GM18519 (cell line): ENCODE measurements around the gene TNFSF13B.
"Not testable (repeated sequence)": the region's sequence is repeated elsewhere in the genome, so short reads cannot be mapped to it uniquely, and the experiment has no call there.

ENCODE experiments used
- ATAC-seq: cut with Tn5 transposase; IDR thresholded peaks from one replicate; pipeline ENCODE4 v1.9.1; 2021; ENCODE audit warnings: mild to moderate bottlenecking, moderate library complexity; ENCODE audit not compliant: unreplicated experiment, low FRiP score

The TNFSF13B gene, protein sequence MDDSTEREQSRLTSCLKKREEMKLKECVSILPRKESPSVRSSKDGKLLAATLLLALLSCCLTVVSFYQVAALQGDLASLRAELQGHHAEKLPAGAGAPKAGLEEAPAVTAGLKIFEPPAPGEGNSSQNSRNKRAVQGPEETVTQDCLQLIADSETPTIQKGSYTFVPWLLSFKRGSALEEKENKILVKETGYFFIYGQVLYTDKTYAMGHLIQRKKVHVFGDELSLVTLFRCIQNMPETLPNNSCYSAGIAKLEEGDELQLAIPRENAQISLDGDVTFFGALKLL

DNA sequence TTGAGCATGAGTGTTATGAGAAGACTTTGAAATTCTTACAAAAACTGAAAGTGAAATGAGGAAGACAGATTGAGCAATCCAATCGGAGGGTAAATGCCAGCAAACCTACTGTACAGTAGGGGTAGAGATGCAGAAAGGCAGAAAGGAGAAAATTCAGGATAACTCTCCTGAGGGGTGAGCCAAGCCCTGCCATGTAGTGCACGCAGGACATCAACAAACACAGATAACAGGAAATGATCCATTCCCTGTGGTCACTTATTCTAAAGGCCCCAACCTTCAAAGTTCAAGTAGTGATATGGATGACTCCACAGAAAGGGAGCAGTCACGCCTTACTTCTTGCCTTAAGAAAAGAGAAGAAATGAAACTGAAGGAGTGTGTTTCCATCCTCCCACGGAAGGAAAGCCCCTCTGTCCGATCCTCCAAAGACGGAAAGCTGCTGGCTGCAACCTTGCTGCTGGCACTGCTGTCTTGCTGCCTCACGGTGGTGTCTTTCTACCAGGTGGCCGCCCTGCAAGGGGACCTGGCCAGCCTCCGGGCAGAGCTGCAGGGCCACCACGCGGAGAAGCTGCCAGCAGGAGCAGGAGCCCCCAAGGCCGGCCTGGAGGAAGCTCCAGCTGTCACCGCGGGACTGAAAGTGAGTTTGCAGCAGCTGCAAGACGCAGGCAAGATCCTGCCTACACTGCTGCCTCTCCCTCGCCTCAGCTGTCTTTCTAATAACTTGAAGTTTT lies at the start of gene TNFSF13B:
TNFSF13B (plus strand) TSS at position 118 of the 728 bp plus-strand sequence; CDS start at position 296, 178 bp downstream.
- peak; percentile 66 for ATAC-seq

DNA sequence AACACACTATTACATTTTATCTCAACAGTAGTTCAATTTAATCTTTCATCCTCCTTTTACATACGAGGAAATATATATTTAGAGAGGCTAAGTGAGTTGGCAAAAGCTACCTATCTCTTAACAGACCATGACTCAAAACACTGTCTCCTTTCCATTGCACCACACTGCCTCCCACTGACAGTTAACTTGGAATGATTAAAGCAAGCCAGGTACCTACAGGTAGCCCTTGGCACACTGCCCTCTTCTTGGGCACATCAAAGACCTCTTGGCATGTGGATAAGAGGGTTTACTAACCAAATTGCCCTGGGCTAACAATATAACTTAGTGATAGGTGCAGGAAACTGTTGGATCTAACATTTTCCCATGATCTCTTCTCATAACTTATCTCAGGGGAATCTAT lies 49.5 kb upstream of the TNFSF13B start:
- ATAC-seq, result no peak

DNA sequence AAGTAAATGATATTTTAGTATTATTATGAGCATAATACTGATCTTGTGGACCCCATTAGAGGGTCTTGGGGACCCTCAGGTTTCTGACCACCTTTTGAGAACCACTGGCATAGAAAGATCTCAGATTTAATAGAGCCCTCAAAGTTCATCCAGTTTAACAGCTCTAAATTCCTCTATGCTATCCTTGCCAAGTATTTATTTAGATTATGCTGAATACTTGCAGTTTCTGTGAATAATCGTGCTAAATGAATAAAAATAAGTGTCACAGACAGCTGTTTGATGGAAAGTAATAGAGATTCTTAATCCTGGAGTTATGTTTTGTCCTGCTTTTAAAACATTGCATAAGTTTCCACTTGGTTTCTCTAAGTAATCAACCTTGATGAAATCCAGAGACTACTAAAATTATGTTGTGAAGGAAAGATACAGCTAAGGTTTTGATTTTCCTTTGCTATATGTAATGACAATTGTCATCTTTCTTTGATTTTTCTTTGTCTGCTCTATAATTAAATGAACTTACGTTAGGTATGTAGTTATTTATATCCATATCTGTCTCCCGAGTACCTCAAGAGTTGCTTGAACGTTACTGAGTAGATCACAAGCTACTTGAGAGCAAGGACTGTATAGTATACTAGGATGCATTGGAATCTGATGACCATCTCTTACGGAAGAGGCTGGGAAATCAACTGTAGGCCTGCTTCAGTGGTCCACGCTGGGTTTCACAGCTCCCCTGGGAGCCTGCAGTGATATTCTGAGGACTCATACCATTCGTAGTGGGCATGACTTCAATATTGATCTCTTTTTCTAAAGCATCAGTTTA lies 45.6 kb upstream of the TNFSF13B start:
- ATAC-seq, result no peak

DNA sequence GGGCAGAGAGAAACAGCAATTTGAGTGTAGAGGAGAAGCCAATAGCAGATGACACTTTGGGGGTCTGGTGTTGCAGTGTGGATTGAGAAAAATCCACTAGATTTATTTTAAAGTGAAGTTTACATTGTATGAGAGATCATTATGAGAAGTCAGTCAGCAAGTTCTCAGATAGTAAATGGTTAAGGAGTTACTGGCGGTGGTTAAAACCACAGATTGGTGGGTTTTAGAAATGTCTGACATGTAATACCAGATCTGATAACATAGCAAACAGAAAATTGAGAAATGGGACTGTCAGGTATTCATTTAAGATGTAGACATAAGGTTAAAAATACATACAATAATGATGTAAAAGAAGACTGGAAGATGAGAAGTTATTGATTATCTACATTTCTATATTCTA lies 44.1 kb upstream of the TNFSF13B start:
- peak; percentile 45 for ATAC-seq

DNA sequence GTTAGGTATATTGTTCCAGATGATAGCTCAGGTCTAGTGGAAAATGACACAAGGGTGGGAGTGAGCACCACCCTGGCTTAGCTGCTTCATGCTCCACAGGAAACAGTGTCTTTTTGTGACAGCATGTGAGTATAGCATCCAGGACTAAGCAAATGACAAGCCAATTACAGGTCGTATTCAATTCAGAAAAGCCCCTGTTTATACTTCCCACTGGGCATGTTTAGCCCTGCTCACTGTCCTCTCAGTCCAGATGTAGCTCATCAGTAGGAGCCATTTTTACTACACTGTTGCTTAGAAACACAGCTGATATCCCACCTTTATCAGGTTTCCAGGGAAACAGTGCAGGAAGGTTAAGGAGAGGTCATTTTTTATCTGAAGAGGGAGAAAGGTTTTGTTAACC lies 43.3 kb upstream of the TNFSF13B start:
- ATAC-seq, result peak; percentile 37

DNA sequence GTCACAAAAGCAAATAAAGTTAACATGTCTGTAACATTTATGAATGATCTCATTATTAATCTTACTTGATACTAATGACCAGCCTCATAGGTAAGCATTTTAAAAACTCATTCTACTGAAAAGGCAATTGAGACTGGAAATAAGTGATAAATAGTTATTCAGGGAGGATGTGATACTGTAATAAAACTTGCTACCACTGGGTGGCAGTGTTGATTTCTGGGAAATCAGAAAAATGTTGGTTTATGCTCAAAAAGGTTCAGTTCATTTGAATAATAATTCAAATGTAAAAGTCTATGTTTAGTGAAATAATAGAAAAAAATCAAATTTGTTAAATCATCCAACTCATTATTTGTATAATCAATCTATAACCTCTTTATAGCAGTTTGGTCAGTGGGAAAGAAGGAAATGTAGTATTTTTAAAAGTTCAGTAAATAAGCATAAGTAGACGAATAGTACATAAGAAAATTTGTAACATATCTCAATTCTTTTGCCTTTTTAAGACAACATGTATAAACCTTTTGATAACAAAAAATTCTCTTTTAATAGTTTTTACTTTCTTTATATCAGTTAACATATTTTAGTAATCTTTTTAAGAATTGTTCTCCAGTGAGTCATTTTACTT lies 41.8 kb upstream of the TNFSF13B start:
- peak; percentile 34 for ATAC-seq

DNA sequence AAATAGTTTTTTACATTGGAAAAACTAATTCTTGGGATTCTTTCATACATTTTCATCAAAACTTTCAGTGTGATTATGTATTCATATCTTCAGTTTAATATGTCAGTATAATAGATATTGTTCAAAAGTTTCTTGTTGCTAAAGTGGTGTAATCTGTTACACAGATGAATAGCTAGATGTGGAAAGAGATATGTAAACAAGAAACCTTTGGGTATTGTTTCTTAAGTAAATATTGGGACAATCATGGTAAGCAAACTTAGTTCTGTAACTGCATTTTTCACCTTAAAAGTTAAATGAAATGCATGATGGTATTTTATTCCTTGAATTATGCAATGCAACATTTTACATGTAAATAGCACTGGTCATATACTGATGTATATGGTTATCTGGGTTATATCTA lies 39.1 kb upstream of the TNFSF13B start:
- no peak for ATAC-seq

DNA sequence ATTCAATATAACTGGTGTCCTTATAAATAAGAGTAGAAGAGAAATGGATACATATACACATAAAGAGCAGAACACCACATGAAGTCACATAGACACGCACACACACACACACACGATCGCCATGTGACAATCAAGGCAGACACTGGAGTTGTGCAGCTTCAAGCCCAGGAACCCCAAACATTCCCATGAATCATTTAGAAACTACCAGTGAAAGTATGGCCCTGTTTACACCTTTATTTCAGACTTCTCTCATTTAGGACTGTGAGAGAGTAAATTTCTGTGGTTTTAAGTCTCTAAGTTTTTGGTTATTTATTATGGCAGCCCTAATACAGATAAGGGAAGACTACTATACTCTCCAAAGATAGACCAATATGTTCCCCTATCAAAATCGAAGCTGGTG lies 20.4 kb upstream of the TNFSF13B start:
- peak; percentile 56 for ATAC-seq

DNA sequence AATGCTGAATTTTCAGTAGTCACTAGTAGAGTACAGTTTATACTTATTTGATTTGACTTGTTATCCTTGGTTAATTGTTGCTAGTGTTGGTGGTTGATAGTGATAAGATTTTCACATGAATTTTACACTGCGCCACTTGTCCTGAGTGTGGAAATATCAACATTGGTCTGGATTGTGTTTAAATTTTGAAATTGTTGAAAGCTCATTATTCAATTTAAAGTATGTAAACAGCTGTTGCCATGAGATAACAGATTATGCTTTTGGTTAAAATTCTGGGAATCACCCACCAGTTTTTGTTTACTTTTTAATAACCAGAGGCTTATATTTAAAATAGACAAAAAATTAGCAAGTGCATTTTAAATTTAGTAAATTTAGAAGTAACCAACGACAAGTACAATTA lies 12.3 kb upstream of the TNFSF13B start:
- ATAC-seq, result no peak

DNA sequence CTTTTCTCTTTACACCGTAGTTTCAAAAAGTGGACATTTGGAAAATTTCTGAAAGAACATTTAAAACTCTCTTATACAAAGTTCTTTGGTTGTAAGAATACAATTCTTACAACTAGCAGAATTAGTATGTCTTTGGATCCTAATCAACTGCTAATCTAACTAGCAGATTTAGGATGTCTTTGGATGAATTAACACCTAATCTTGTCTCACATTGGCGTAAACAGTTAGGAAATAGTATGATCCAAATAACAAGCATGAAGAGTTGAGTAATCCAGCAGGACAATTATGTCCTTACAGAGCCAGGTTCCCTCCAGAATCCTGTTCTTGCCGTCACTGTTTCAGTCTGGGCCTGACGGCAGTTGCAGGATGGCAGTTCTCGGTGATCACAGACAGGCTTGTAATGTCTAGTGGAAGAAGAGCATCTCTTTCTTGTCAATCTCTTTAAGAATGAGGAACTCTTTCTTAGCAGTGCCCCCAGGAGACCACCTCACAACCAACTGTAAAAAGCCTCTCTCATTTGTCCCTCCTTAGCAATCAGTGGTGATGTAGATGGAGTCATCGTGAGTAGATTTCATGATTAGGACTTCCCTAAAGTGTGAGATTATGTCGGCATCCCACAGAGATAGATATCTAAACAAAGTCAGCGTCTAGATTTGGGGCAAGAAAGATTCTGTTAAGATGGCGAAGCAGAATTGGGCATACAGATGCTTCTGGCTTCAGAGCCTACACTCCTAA lies 5.7 kb upstream of the TNFSF13B start:
- no peak for ATAC-seq

DNA sequence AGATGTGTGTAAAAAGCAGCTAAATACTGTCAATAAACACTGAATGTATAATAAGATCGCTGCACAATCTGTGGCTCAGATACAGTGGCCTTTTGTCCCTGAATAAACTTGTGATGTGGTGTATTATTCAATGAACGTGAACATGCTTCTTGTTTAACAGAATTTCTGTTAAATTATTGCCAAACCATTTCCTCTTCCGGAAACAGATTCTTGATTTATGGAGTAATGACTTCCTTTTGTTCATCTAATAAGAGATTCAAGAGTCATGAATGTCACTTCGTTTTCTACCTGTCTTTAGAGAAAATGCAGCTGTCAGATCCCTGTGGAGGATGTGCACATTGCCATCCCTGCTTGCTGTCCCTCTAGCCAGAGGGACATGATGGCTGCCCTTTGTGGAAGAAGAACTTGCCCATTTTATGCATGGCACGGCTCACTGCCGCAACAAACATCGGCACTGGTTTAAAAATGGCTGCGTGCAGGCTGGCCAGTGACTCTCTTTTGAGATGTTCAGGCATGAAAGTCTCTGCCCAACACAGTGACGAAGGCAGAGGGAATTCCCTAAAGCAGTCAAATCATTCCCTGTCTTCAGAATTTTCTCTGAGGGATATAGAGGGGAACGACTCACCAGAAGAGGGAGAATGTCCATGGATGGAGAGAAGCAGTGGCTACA lies 3.1 kb upstream of the TNFSF13B start:
- no peak for ATAC-seq

DNA sequence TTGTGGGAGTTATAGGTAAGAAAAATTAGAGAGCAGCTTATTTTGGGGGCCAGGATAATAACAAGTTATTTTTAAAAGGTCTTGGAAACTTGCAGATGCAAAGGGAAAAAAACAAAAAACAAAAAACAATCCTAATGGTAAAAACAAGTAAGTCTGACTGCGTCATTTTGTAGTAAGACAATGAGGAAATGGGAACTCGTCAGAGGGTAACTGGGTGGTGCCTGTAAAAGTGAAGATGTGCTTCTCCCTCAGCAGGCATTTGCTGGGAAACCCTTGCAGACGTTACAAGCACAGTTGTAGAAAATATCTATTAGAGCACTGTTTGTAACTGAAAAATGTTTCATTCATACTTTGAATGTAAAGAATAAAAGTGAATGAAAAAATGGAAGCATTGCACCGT lies 2.2 kb upstream of the TNFSF13B start:
- ATAC-seq, result no peak

DNA sequence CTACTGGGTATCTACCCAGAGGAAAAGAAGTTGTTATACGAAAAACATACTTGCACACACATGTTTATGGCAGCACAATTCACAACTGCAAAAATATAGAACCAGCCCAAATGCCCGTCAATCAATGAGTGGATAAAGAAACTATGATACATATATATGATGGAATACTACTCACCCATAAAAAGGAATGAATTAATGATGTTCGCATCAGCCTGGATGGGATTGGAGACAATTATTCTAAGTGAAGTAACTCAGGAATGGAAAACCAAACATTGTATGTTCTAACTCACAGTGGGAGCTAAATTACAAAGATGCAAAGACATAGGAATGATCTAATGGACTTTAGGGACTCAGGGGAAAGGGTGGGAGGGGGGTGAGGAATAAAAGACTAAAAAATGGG lies 1.7 kb upstream of the TNFSF13B start:
- not testable (repeated sequence) for ATAC-seq

DNA sequence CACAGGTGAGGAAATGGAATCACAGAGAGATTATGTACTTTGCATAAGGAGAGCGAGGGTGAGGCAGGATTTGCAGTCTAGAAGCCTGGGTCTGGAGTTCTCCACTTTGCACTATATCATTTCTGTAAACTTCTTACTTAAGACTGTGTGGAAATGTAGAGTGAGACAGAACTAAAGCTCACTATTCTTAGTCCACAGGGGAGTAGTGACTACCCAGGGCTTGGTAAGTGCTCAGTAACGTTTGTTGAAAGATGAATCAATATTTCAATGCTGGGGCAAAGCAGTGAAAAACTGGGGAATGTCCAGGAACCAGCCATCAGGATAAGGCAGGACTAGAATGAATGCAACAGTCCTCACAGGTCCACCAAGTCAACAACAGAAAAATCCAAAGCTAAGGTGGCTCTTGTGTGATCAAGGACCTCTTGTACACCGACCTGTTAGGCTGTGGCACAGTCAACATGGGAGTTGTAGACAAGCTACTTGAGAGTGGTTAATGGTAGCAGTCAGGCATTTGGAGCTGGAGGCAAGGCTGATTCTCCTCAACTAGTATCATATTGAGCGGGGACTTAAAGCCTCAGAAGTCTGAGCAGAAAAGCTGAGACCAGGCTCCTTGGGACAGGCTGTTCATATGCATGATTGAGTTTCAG lies 929 bp upstream of the TNFSF13B start:
- ATAC-seq, result no peak

DNA sequence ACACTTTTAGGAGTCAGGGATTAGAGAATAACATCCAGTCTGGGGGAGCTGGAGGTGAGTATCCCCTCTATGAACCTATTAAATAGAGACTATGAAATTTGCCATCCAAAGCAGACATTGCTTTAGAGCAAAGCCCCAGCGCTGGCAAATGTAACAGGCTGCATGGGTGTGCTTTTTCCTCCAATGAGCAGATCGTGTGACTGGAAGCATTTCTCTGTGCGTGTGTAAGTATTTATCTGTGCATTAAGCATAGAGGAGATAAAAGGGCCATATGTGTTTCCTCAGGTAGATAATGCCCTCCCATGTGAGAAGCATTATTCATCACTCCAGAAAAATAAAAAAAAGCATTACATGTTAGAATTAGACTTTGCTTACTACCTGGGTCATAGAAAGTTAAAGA lies 924 bp downstream of the TNFSF13B start:
- no peak for ATAC-seq

DNA sequence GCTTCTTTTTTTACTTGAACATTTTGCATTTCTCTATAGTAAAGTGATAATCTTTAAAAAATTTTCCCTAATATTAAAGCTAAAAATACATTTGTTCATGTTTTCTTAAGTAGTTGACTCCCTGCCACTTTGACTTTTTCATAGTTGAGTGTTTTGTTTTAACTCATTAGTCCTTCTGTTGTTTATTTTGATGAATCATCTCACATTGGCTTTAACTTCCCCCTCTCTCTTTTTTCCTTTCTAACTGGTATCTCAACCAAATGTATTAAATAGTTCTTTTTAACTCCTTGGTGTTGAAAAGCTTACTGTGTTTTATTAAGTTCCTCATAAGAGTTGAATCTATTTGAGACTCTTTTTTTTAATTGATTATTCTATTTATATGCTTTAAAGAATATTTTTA lies 2.8 kb downstream of the TNFSF13B start:
- no peak for ATAC-seq

DNA sequence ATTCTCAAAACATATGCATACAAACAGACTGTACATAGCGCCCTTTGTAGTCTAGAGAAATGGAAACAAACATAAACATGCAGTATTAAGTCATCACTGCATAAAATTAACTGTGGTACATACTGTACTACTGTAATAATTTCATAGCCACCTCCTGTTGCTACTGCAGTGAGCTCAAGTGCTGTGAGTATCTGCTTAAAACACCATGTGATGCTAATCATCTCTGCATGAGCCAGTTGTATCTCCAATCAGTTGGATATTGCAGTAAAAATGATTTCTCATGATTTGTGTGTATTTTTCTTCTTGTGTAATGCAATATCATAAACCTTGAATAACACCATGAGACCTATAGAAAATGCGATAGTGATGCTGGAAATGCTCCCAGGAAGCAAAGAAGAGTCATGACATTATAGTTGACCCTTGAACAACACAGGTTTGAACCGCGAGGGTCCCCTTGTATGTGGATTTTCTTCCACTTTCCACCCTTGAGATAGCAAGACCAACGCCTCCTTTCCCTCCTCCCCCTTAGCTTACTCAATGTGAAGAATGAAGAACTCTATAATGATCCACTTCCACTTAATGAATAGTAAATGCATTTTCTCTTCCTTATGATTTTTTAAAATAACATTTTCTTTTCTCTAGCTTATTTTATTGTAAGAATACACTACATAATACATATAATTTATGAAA lies 4.1 kb downstream of the TNFSF13B start:
- no peak for ATAC-seq

DNA sequence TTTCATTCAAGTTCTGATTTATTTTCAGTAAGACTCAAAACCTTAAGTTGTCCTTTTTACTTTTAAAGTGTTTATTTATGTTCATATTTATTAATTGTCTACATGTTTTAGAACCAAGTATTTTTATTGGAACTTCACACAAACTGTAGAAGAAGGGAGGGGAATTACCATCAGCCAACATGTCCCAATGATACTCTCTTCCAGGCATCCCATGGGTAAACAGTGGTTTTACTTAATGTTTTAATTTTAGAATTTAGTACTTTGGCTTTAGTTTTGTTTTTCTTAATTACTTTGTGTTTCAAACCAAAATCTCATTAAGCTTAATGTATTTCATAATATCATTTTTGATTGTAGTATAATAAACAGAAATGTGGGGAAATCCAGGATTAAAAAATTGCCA lies 5.2 kb downstream of the TNFSF13B start:
- no peak for ATAC-seq

DNA sequence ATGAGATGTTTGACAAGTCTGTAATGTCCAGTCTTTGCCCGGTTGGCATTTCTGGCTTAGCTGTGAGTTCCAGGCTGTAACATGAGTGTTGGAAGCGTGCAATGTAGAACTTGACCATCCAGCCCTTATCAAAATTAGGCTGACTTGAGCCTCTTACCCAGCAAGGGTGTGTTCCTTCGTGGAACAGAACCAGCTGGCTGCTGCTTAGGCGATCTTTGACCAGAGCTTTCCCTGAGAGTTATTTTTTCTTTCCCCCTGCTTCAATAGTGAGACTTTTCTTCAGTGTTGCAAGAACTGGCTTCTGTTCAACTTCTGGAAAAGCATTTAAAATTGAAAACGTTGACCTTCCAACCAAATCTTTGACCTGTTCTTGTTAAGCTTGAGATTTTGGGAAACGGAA lies 6.5 kb downstream of the TNFSF13B start:
- no peak for ATAC-seq
